Measurements from ENCODE around the gene IQGAP3. TPM values are rescaled to one million over a fixed set of nuclear protein-coding genes. Genes with fewer than 3 reads are reported as not detected.
A peak's percentile ranks its signal among the peaks of the same experiment; 100 is the strongest.

IQGAP3 gene
- total RNA-seq, 1 experiment from 2014 or later: 93.6 TPM

DNA sequence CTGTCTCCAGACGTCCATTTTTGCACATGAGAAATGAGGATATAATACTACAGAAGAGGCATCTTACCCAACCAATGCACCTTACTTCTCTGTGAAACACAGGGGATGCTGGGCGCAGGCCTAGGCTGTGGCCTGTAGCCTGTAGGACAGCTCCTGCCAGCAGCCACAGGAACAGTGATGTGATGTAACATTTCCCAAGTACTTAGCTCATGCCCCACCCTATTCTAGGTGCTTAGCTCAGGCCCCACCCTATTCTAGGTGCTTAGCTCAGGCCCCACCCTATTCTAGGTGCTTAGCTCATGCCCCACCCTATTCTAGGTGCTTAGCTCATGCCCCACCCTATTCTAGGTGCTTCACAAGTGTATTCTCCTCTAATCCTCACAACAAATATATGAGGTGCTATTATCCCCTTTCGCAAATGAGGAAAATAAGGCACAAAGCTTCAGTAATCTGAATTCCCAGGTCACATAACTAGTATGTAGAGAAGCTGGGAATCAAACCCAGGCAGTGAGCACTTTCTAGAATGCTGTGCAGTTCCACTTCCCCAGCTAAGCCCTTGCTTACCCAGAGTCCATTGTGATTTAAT lies 14.6 kb upstream of the IQGAP3 start:
- BruUV-seq (replicated peaks): no TSS peak
- Mint-ChIP-seq H3K4me3 (ENCODE audit: low read depth, unreplicated experiment) (no peak overlapping the region), H3K27me3 (ENCODE audit: unreplicated experiment) (no peaks in the 10 kb centered on the region), H3K9me3 (ENCODE audit: low read depth, unreplicated experiment) (no peaks in the 10 kb centered on the region), H3K4me1 (ENCODE audit: low read depth, unreplicated experiment) (no peaks in the 10 kb centered on the region), H3K27ac (ENCODE audit: unreplicated experiment) (no peak overlapping the region), H3K36me3 (ENCODE audit: insufficient read depth, unreplicated experiment) (peaks cover 10% of the 10 kb centered on the region)
- intact Hi-C loops (cut with micrococcal nuclease; ENCODE audit: unreplicated experiment): no loop called here
- CTCF ChIA-PET: interaction anchor here (0.5 to 0.9 kb wide), 5 partner anchors 17 to 218 kb away, joined by 3 to 7 read pairs (median 5); no protein-coding TSS in a partner anchor
- TF ChIP-seq, protein P1, sequence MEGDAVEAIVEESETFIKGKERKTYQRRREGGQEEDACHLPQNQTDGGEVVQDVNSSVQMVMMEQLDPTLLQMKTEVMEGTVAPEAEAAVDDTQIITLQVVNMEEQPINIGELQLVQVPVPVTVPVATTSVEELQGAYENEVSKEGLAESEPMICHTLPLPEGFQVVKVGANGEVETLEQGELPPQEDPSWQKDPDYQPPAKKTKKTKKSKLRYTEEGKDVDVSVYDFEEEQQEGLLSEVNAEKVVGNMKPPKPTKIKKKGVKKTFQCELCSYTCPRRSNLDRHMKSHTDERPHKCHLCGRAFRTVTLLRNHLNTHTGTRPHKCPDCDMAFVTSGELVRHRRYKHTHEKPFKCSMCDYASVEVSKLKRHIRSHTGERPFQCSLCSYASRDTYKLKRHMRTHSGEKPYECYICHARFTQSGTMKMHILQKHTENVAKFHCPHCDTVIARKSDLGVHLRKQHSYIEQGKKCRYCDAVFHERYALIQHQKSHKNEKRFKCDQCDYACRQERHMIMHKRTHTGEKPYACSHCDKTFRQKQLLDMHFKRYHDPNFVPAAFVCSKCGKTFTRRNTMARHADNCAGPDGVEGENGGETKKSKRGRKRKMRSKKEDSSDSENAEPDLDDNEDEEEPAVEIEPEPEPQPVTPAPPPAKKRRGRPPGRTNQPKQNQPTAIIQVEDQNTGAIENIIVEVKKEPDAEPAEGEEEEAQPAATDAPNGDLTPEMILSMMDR (IDR thresholded peaks at IDR 0.05; ENCODE audit: unreplicated experiment): no peak
- DNase-seq: no peak

DNA sequence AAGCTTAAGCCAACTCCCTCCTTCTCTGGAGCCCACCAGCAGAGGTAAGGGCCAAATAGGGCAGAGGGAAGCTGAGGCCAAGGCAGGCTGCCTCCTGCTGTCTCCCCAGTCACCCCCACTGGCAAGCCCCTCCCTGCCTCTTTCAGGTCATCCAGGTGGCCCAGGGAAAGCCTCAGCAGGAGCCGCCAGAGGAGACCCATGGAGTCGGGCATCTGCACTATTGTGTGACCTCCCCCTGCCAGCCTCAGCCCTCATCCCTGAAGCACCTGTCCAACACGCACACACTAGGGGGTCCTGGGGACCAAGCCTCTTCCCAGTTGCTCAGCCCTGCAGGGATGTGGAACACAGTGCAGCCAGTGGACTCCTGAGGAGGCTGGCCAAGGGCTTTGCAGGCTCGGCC lies 14.0 kb upstream of the IQGAP3 start:
- no peak for DNase-seq
- Mint-ChIP-seq H3K4me3 (ENCODE audit: low read depth, unreplicated experiment) (no peak overlapping the region), H3K36me3 (ENCODE audit: insufficient read depth, unreplicated experiment) (peaks cover 3% of the 10 kb centered on the region), H3K27me3 (ENCODE audit: unreplicated experiment) (no peaks in the 10 kb centered on the region), H3K27ac (ENCODE audit: unreplicated experiment) (no peak overlapping the region), H3K4me1 (ENCODE audit: low read depth, unreplicated experiment) (no peaks in the 10 kb centered on the region), H3K9me3 (ENCODE audit: low read depth, unreplicated experiment) (no peaks in the 10 kb centered on the region)
- BruUV-seq (replicated peaks): no TSS peak
- intact Hi-C loops (cut with micrococcal nuclease; ENCODE audit: unreplicated experiment): no loop called here
- TF ChIP-seq, protein P1 (IDR thresholded peaks at IDR 0.05; ENCODE audit: unreplicated experiment): no peak
- CTCF ChIA-PET: interaction anchor here (0.5 to 0.6 kb wide), 3 partner anchors 18 to 109 kb away, joined by 3 to 6 read pairs (median 5); no protein-coding TSS in a partner anchor

DNA sequence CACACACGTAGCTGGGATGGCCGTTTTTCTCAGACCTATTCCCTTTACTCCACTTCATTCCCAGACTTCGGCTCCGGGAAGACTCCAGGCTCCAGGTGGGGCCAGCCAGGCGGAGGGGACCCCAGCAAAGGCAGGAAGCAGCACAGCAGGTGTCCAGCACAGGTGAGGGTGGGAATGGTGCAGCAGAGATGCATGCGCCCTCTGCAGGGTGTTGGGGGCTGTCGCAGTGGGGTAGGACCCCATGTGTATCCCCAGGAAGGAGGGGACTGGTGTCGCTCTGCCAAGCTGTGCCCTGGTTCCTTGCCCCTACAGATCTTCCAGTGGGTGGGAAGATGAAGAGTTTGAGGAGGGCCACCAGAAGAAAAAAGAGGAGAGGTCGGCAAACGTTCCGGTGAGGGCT lies 12.4 kb upstream of the IQGAP3 start:
- BruUV-seq (replicated peaks): no TSS peak
- H3K27ac Mint-ChIP-seq (ENCODE audit: unreplicated experiment): no peak overlapping the region
- no peaks in the 10 kb centered on the region for H3K9me3 Mint-ChIP-seq (ENCODE audit: low read depth, unreplicated experiment)
- H3K4me3 Mint-ChIP-seq (ENCODE audit: low read depth, unreplicated experiment): no peak overlapping the region
- peak; percentile 55 for DNase-seq
- no peaks in the 10 kb centered on the region for H3K4me1 Mint-ChIP-seq (ENCODE audit: low read depth, unreplicated experiment)
- no peaks in the 10 kb centered on the region for H3K36me3 Mint-ChIP-seq (ENCODE audit: insufficient read depth, unreplicated experiment)
- H3K27me3 Mint-ChIP-seq (ENCODE audit: unreplicated experiment): no peaks in the 10 kb centered on the region
- CTCF ChIA-PET: interaction anchor here (0.8 kb wide), 1 partner anchor 28 kb away, joined by 3 read pairs; no protein-coding TSS in a partner anchor
- intact Hi-C loops (cut with micrococcal nuclease; ENCODE audit: unreplicated experiment): loop anchor here (1.0 kb wide), 1 partner anchor 23 kb away; no protein-coding TSS in a partner anchor
- TF ChIP-seq, protein P1 (IDR thresholded peaks at IDR 0.05; ENCODE audit: unreplicated experiment): peak; percentile 50

DNA sequence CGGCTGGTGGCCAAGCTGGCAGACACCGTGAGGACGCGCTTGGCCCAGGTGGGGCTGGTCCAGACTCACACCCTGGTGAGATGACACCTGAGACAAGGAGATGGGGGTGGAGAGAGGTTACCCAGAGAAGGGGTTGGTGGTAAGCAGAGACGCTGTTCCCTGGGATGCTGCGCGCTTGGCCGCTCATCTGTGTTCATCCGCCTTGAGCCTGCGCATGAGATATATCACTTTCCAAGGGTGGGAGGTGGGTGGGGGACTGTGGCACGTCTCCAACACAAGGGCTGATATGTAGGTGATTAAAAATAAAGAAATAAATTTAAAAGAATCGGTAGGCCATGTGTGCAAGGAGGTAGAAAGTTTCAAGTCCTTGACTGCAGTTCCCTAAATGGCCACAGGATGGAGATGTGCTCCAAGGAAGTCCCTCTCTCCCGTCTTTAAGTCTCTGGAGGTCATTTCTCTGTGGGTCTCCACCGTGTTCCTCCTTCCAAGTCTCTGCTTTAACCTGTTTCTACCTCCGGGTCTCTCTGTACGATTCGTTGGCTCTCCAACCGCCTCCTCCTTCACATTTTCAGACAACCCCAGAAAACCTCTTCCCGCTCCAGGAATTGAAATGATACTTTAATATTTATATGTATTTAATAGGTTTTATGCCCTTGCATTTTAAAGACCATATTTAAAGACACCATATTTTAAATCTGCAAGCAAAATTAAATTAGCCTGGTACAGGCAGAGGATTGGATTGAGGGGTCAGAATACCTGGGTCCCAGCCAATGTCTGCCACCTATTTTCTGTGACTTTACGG lies 11.7 kb upstream of the IQGAP3 start:
- CTCF ChIA-PET: interaction anchor here (0.8 kb wide), 1 partner anchor 29 kb away, joined by 3 read pairs; no protein-coding TSS in a partner anchor
- intact Hi-C loops (cut with micrococcal nuclease; ENCODE audit: unreplicated experiment): loop anchor here (1.0 kb wide), 1 partner anchor 24 kb away; no protein-coding TSS in a partner anchor
- BruUV-seq (replicated peaks): no TSS peak
- TF ChIP-seq, protein P1 (IDR thresholded peaks at IDR 0.05; ENCODE audit: unreplicated experiment): peak; percentile 82
- peak; percentile 82 for DNase-seq
- Mint-ChIP-seq H3K27ac (ENCODE audit: unreplicated experiment) (no peak overlapping the region), H3K4me3 (ENCODE audit: low read depth, unreplicated experiment) (no peak overlapping the region), H3K9me3 (ENCODE audit: low read depth, unreplicated experiment) (no peaks in the 10 kb centered on the region), H3K36me3 (ENCODE audit: insufficient read depth, unreplicated experiment) (no peaks in the 10 kb centered on the region), H3K4me1 (ENCODE audit: low read depth, unreplicated experiment) (no peaks in the 10 kb centered on the region), H3K27me3 (ENCODE audit: unreplicated experiment) (no peaks in the 10 kb centered on the region)

All from Calu3 (cell line).